ENCODE results near the gene SIGLEC9.

GRCh38 chr19:51093101-51093500, 31.6 kb upstream of the SIGLEC9 start:
- TF ChIP-seq CTCF (IDR thresholded peaks at IDR 0.05; ENCODE audit: low read length), result no peak
- no peak for TF ChIP-seq EZH2 (IDR thresholded peaks at IDR 0.05; ENCODE audit: borderline replicate concordance, low read length)
